IPS-15b (cell line): ENCODE results near the gene MRPL23.
"Not testable (repeated sequence)": the region's sequence is repeated elsewhere in the genome, so short reads cannot be mapped to it uniquely, and the experiment has no call there.

Experiments
- H3K27me3 ChIP-seq: one replicate; pipeline ENCODE4 v1.6.1; 2013; ENCODE audit warnings: low read length; ENCODE audit not compliant: control insufficient read depth, insufficient read depth
- H3K36me3 ChIP-seq: one replicate; pipeline ENCODE4 v1.6.1; 2013; ENCODE audit warnings: low read length; ENCODE audit not compliant: control insufficient read depth, insufficient read depth
- H3K4me1 ChIP-seq: one replicate; pipeline ENCODE4 v1.6.1; 2013; ENCODE audit warnings: mild to moderate bottlenecking, low read length; ENCODE audit not compliant: control insufficient read depth, insufficient read depth
- H3K4me3 ChIP-seq: one replicate; pipeline ENCODE4 v1.5.1; 2013; ENCODE audit warnings: low read depth, low read length
- H3K9ac ChIP-seq: one replicate; pipeline ENCODE4 v1.6.1; 2013; ENCODE audit warnings: low read depth, mild to moderate bottlenecking, low read length
- H3K9me3 ChIP-seq: one replicate; pipeline ENCODE4 v1.6.1; 2013; ENCODE audit warnings: mild to moderate bottlenecking, low read length; ENCODE audit not compliant: control insufficient read depth, insufficient read depth

MRPL23 gene

DNA sequence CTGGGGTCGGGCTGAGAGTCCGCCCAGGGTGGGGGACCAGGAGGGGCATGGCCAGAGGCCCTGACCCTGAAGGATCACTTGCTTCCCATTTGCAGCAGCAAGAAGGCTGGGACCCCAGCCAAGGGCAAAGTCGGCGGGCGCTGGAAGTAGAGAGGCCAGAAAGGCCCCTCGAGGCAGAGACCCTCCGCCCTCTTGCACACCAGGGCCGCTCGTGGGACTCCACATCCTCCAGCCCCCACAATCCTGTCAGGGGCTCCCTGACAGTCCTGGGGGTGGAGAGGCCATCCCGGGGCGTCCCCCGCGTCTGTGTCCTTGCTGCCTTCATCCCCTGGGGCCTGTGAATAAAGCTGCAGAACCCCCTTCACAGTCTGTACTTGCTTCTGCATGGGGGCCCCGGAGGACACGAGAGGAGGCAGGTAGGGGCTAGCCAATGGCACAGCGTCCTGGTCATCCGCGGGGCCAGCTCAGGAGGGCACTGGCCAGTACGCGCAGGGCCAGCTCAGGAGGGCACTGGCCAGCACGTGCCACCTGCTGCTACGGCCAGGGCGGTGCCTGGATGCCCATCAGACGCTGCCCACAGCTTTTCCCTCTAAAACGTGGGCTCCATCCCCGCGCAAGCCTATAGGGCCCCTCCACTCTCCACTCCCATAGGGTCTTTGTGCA is 8.7 kb upstream of the MRPL23 start:
- Histone ChIP-seq H3K4me1 (no peaks in the 10 kb centered on the region), H3K9ac (no peak overlapping the region)

DNA sequence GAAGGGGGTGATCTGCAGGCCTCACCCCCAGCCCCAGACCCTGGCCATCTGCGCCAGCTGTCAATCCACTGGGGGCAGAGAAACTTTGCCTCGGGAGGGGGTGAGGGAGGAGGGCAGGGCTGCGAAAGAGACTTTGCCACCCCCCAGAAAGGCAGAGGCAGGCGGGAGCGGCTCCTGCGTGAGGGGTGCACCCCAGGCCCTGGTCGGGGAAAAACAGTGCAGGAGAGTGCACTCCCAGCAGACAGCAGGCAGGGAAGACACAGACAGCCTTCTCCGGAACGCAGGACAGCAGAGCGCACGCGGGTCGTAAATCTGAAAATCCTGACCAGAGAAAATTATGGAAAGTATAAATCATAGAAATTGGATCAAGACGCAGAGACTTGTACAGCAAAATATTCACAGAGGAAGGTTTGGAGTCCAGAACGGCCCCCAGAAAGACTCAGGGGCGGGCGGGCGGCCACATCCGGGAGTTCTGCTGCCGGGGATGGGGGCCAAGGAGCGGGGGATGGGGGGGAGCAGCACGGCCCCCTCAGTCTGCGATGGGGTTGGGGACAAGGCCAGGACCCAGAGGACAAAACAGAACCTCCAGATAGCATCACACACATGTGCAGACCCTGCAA is 8.0 kb upstream of the MRPL23 start:
- no peak overlapping the region for H3K9ac ChIP-seq
- H3K4me3 ChIP-seq = no peak overlapping the region
- no peaks in the 10 kb centered on the region for H3K27me3 ChIP-seq
- no peaks in the 10 kb centered on the region for H3K36me3 ChIP-seq
- no peaks in the 10 kb centered on the region for H3K4me1 ChIP-seq
- H3K9me3 ChIP-seq = no peaks in the 10 kb centered on the region

More for the DNA sequence above, 8.7 kb upstream of the MRPL23 start:
- H3K36me3 ChIP-seq = no peaks in the 10 kb centered on the region
- H3K27me3 ChIP-seq = no peaks in the 10 kb centered on the region
- no peak overlapping the region for H3K4me3 ChIP-seq
- H3K9me3 ChIP-seq = no peaks in the 10 kb centered on the region

DNA sequence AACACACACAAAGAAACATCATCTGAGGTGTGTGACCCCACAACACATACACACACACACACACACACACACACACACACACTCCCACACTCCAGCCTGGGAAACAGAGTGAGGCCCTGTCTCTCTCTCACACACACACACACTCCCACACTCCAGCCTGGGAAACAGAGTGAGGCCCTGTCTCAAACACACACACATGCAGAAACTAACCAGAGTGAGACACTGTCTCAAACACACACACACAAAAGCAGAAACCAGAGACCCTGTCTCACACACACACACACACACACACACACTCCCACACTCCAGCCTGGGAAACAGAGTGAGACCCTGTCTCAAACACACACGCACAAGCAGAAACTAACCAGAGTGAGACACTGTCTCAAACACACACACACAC is 7.3 kb upstream of the MRPL23 start:
- H3K27me3 ChIP-seq, H3K9ac ChIP-seq, H3K4me3 ChIP-seq, H3K36me3 ChIP-seq, H3K9me3 ChIP-seq, H3K4me1 ChIP-seq: not testable (repeated sequence)

DNA sequence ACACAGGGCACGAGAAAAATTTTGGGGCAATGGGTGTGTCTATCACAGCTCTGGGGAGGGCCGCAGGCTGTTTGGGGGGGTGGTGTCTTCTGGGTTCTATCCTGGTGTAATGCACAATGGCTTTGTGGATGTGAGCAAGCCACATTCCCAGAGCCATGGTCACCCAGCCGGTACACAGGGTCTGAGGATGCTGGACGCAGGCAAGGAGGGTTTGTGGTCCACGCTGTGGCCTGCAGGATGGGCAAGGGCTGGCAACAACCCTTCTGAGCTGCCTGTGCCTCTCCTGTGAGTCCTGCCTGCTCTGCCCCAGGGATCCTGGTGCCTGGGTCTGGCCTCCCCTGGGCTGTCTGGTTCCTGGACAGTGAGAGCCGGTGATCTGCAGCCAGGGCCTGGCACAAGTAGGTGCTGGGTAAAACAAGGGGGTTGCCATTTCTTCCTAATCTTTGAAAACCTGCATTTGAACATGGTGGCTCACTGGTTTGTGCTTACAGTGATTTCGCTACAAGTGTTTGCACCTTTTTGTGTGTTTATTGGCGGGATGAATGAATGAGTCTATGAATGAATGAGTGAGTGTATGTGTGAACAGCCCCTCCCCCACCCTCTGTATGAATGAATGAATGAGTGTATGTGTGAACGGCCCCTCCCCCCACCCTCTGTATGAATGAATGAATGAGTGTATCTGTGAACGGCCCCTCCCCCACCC is 4.4 kb upstream of the MRPL23 start:
- Histone ChIP-seq H3K9ac (no peak overlapping the region), H3K4me1 (no peaks in the 10 kb centered on the region), H3K27me3 (no peaks in the 10 kb centered on the region)

DNA sequence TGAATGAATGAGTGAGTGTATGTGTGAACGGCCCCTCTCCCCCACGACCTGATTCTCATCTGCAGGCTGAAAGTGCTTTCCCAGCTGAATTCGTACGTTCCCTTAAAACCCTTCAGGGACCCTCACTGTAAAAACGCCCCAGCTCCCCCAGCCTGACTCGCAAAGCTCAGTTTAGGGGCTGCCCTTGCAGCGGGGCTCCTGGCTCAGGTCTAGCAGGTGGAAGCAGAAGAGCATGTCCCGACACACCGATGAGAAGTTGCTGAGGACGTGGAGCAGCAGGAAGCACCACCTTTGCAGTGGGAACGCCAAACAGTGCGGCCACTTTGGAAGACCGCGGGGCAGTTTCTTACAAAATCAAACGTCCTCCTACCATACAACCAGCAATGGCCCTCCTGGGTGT is 3.6 kb upstream of the MRPL23 start:
- Histone ChIP-seq H3K4me3 (no peak overlapping the region), H3K9me3 (no peaks in the 10 kb centered on the region), H3K36me3 (no peaks in the 10 kb centered on the region), H3K9ac (no peak overlapping the region), H3K27me3 (no peaks in the 10 kb centered on the region), H3K4me1 (no peaks in the 10 kb centered on the region)

More for the DNA sequence above, 4.4 kb upstream of the MRPL23 start:
- no peaks in the 10 kb centered on the region for H3K9me3 ChIP-seq
- no peaks in the 10 kb centered on the region for H3K36me3 ChIP-seq
- H3K4me3 ChIP-seq = no peak overlapping the region

DNA sequence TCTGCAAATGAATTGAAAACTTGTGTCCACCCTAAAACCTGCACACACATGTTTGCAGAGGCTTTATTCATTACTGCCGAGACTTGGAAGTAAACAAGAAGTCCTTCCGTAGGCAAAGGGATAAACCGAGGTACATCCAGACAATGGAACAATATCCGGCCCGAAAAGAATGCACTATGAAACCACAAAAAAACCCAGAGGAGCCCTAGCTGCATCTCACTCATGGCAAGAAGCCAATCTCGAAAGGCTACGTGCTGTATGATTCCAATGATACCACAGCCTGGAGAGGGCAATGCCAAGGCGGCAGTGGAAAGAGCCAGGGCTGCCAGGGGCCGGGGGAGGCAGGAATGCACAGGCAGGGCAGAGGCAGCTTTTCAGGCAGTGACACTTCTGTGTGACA is 3.2 kb upstream of the MRPL23 start:
- Histone ChIP-seq H3K36me3 (no peaks in the 10 kb centered on the region), H3K4me1 (no peaks in the 10 kb centered on the region), H3K4me3 (no peak overlapping the region), H3K9ac (no peak overlapping the region), H3K27me3 (no peaks in the 10 kb centered on the region), H3K9me3 (no peaks in the 10 kb centered on the region)

DNA sequence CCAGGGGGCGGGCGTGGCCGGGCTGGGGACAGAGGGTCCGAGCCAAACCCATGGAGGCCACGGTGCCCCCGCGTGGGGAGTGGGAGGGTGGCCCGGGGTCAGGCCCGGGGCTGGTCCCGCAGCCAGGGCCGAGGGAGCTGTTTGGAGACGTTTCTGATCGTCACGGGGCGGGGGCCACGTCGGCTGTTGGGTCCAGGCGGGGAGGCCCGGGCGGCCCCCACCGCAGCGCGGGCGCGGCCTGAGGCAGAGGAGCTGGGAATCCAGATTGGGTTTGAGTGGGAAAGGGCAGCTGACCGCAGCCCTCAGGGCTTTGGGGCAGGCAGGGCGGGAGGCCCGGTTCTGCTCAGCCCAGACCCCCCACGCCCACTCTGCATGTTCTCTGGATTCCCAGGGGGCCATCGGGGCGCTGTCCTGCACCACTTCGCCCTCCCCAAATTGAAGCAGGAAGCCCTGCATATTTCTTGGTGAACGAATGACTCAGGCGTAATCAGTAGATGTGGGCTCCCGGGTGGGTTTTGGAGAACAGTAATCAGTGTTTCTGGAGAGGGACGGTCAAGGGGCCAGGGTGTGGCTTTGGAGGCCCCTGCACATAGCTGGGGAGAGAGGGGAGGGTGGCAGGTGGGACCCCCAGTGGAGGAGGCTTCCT is 583 bp downstream of the MRPL23 start:
- no peak overlapping the region for H3K4me3 ChIP-seq
- H3K9ac ChIP-seq = no peak overlapping the region
- H3K9me3 ChIP-seq = no peaks in the 10 kb centered on the region
- no peaks in the 10 kb centered on the region for H3K4me1 ChIP-seq
- no peaks in the 10 kb centered on the region for H3K27me3 ChIP-seq
- H3K36me3 ChIP-seq = no peaks in the 10 kb centered on the region

DNA sequence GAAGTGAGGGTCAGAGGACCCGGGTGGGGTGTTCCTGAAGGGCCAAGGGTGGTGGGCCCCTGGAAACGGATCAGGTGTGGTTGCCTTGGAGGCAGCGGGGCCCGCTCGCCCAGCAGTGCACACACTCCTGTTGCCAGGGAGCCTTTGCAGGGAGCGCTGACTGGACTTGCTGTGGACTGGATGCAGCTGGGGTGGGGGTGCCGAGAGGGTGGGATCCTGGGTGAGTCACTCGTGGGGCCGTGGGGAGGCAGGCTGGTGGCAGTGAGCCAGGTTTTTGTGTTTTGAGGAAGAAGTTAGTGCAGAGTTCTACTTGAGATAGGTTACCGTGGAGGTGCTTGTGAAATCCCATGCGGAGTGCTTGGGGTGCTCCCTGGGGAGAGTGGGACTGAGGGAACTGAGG is 1.3 kb downstream of the MRPL23 start:
- no peak overlapping the region for H3K4me3 ChIP-seq
- no peaks in the 10 kb centered on the region for H3K4me1 ChIP-seq
- H3K36me3 ChIP-seq = no peaks in the 10 kb centered on the region
- no peaks in the 10 kb centered on the region for H3K27me3 ChIP-seq
- H3K9me3 ChIP-seq = no peaks in the 10 kb centered on the region
- H3K9ac ChIP-seq = no peak overlapping the region

DNA sequence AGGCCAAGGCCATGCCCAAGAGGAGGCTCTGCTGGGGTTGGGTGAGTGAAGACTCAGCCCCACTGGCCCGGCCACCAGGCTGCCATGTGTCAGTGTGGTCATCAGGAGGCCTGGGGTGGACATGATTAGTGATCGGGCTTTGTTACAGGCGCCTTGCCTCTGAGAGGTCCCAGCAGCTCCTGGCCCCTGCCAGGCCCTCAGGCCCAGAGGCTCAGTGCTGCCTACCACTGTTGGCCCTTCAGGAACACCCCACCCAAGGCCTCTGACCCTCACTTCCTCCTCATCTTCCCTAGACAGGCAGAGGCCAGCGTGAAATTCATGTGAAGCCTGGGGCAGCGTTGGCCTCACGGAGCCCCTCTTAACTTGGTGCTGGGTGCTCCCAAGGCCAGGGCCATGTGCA is 2.2 kb downstream of the MRPL23 start:
- no peak overlapping the region for H3K4me3 ChIP-seq
- no peak overlapping the region for H3K9ac ChIP-seq
- H3K36me3 ChIP-seq = no peaks in the 10 kb centered on the region
- H3K9me3 ChIP-seq = no peaks in the 10 kb centered on the region
- H3K27me3 ChIP-seq = no peaks in the 10 kb centered on the region
- no peaks in the 10 kb centered on the region for H3K4me1 ChIP-seq

DNA sequence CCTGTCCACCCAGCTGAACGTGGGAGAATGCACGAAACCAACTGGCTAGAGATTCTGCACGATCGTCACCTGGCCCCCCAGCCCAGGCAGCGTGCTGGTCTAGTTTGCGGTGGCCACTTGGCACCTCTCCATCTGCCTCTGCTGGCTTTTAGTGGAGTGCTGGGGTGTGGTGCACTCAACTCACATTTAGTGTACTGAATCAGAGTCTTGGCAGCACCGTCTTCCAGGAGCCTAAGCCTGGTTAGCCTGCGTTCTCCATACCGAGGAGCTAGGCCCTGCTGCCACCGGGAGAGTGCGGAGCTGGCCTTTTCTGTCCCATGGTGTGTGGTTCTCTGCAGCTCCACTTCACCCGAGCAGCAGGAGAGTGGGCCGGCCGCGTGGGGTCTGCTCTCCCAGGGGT is 2.8 kb downstream of the MRPL23 start:
- Histone ChIP-seq H3K36me3 (no peaks in the 10 kb centered on the region), H3K9ac (no peak overlapping the region), H3K4me3 (no peak overlapping the region), H3K4me1 (no peaks in the 10 kb centered on the region), H3K9me3 (no peaks in the 10 kb centered on the region), H3K27me3 (no peaks in the 10 kb centered on the region)

DNA sequence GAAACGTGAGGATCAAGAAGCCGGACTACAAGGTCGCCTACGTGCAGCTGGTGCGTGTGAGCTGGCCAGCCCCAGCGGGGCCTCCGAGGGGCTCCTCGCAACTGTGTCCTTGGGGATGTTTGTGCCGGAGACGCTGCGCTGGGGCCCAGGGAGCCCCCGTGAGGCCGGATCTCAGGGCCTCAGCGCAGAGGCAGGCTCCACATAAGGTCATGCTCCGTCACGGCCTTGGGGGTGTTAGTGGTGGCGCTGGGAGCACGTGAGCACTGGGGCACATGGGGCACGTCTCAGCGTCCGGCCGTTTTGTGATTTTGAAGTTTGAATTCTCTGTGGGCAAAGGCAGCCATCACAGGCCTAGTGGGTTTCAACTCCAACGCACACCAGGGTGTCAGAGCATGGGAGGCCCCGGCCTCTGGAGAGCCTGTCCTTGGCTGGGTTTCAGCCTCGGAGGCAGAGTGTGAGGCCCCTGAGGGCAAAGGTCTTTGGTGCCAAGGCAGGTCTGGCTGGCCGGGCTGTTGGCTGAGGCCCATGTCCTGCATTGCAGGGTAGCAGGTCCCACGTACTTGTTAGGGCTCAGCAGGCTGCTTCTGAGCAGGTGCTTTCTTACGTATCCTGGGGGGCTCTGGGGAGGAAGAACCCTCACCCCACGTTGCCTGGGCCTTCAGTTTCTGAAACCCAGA is 5.8 kb downstream of the MRPL23 start:
- no peaks in the 10 kb centered on the region for H3K4me1 ChIP-seq
- no peaks in the 10 kb centered on the region for H3K36me3 ChIP-seq
- H3K9me3 ChIP-seq = no peaks in the 10 kb centered on the region
- H3K9ac ChIP-seq = no peak overlapping the region
- H3K4me3 ChIP-seq = no peak overlapping the region
- no peaks in the 10 kb centered on the region for H3K27me3 ChIP-seq
